ENCODE results near the gene SLITRK5.

Gene SLITRK5

GRCh38 chr13:87671031-87671752, at the start of gene SLITRK5:
SLITRK5 (plus strand) TSS chr13:87671371; CDS start chr13:87675389, 4,018 bp downstream.
- in situ Hi-C loops (cut with MboI; ENCODE audit: low sequenced_read_pairs) = no loop called here

- in situ Hi-C loops (cut with MboI; ENCODE audit: low sequenced_read_pairs) = no loop called here
Measured at GRCh38 chr13:87622971-87623370, 48.2 kb upstream of the SLITRK5 start.

GRCh38 chr13:87656306-87656705, 14.9 kb upstream of the SLITRK5 start:
- in situ Hi-C loops (cut with MboI; ENCODE audit: low sequenced_read_pairs) = no loop called here

GRCh38 chr13:87661471-87661870, 9.7 kb upstream of the SLITRK5 start:
- in situ Hi-C loops (cut with MboI; ENCODE audit: low sequenced_read_pairs) = no loop called here

GRCh38 chr13:87666831-87667230, 4.3 kb upstream of the SLITRK5 start:
- in situ Hi-C loops (cut with MboI; ENCODE audit: low sequenced_read_pairs) = no loop called here

- in situ Hi-C loops (cut with MboI; ENCODE audit: low sequenced_read_pairs) = no loop called here
Measured at GRCh38 chr13:87667686-87668085, 3.5 kb upstream of the SLITRK5 start.

- in situ Hi-C loops (cut with MboI; ENCODE audit: low sequenced_read_pairs) = no loop called here
Measured at GRCh38 chr13:87669379-87669978, 1.7 kb upstream of the SLITRK5 start.

GRCh38 chr13:87671753-87672605, 808 bp downstream of the SLITRK5 start:
- in situ Hi-C loops (cut with MboI; ENCODE audit: low sequenced_read_pairs) = no loop called here

GRCh38 chr13:87674247-87674738, 3.1 kb downstream of the SLITRK5 start:
- in situ Hi-C loops (cut with MboI; ENCODE audit: low sequenced_read_pairs) = no loop called here

GRCh38 chr13:87675851-87676250, 4.7 kb downstream of the SLITRK5 start:
- in situ Hi-C loops (cut with MboI; ENCODE audit: low sequenced_read_pairs) = no loop called here

- in situ Hi-C loops (cut with MboI; ENCODE audit: low sequenced_read_pairs) = no loop called here
Measured at GRCh38 chr13:87676254-87677042, 5.3 kb downstream of the SLITRK5 start.

- in situ Hi-C loops (cut with MboI; ENCODE audit: low sequenced_read_pairs) = no loop called here
Measured at GRCh38 chr13:87677043-87677495, 5.9 kb downstream of the SLITRK5 start.

- in situ Hi-C loops (cut with MboI; ENCODE audit: low sequenced_read_pairs) = no loop called here
Measured at GRCh38 chr13:87677496-87678371, 6.6 kb downstream of the SLITRK5 start.

- in situ Hi-C loops (cut with MboI; ENCODE audit: low sequenced_read_pairs) = no loop called here
Measured at GRCh38 chr13:87678372-87678752, 7.2 kb downstream of the SLITRK5 start.

GRCh38 chr13:87680298-87680697, 9.1 kb downstream of the SLITRK5 start:
- in situ Hi-C loops (cut with MboI; ENCODE audit: low sequenced_read_pairs) = no loop called here

GRCh38 chr13:87684850-87685742, 13.9 kb downstream of the SLITRK5 start:
- in situ Hi-C loops (cut with MboI; ENCODE audit: low sequenced_read_pairs) = no loop called here

GRCh38 chr13:87696458-87696857, 25.3 kb downstream of the SLITRK5 start:
- in situ Hi-C loops (cut with MboI; ENCODE audit: low sequenced_read_pairs) = no loop called here

GRCh38 chr13:87698268-87698667, 27.1 kb downstream of the SLITRK5 start:
- in situ Hi-C loops (cut with MboI; ENCODE audit: low sequenced_read_pairs) = no loop called here

- in situ Hi-C loops (cut with MboI; ENCODE audit: low sequenced_read_pairs) = no loop called here
Measured at GRCh38 chr13:87709947-87710346, 38.8 kb downstream of the SLITRK5 start.
